Lower leg skin (tissue), 4 donors: ENCODE measurements around the gene MYADML2. TPM values are rescaled to one million over a fixed set of nuclear protein-coding genes. Genes with fewer than 3 reads are reported as not detected.

Source experiments
- DNase-seq, 2 donors: peaks; one replicate each; pipeline ENCODE4 v3.0.0-alpha.2; 2019; ENCODE audit warnings: low spot score in 2 of 2
- H3K4me3 ChIP-seq: fragments of 200-600 bp; sonication (generic); 2 replicates; pipeline ENCODE4 v1.5.1; 2017; ENCODE audit warnings: mild to moderate bottlenecking, low read depth; ENCODE audit not compliant: poor library complexity, severe bottlenecking
- CTCF ChIP-seq, 3 donors: fragments of 450-650 bp; IDR thresholded peaks; one replicate each; pipeline ENCODE4 v1.5.1; 2016; ENCODE audit warnings: antibody characterized with exemption in 3 of 3, mild to moderate bottlenecking in 3 of 3, moderate library complexity in 2 of 3
- POLR2A ChIP-seq, 2 donors: fragments of 450-650 bp; IDR thresholded peaks; one replicate each; pipeline ENCODE4 v1.6.1; 2016 to 2017; ENCODE audit warnings: antibody characterized with exemption in 2 of 2, mild to moderate bottlenecking in 1 of 2, moderate library complexity in 1 of 2
- WGBS, 2 donors: methylation state at CpG; one replicate each; pipeline ENCODE4 v1.1.5; 2018; 5-methylcytosine and 5-hydroxymethylcytosine counted together
- intact Hi-C: fragments of 100-400 bp; cut with DNase I; formaldehyde crosslinking; loops from one replicate; pipeline ENCODE4 v1.15.0; 2023; ENCODE audit warnings: low total_unique reads
- total RNA-seq, 4 donors: library from RNA; depleted of rRNA; stranded (reverse); fragments of >200 nt; gene quantifications; one replicate each; pipeline ENCODE4 v1.1.0, GENCODE V29; 2016

MYADML2 gene
- total RNA-seq, 4 donors from 2014 or later: not detected

GRCh38 chr17:81923302-81924260 lies 23.5 kb downstream of the MYADML2 start:
- TF ChIP-seq CTCF (IDR thresholded peaks at IDR 0.05) (no peak), POLR2A (IDR thresholded peaks at IDR 0.05) (no peak)
- no peak overlapping the region for H3K4me3 ChIP-seq
- intact Hi-C loops: no loop called here
- DNase-seq: no peak
- 25 to 26% methylated on average over 23 to 31 of the region's 32 CpGs for WGBS, 2 donors

GRCh38 chr17:81922566-81923301 lies 24.3 kb downstream of the MYADML2 start:
- intact Hi-C loops: no loop called here
- WGBS, 2 donors: 90% methylated on average over 51 to 52 of the region's 58 CpGs
- H3K4me3 ChIP-seq: no peak overlapping the region
- TF ChIP-seq POLR2A (IDR thresholded peaks at IDR 0.05) (no peak), CTCF (IDR thresholded peaks at IDR 0.05) (no peak)
- no peak for DNase-seq

GRCh38 chr17:81921996-81922565 lies 25.0 kb downstream of the MYADML2 start:
- WGBS, 2 donors: 91 to 93% methylated on average over 21 to 23 of the region's 23 CpGs
- no peak overlapping the region for H3K4me3 ChIP-seq
- intact Hi-C loops: no loop called here
- TF ChIP-seq POLR2A (IDR thresholded peaks at IDR 0.05) (no peak), CTCF (IDR thresholded peaks at IDR 0.05) (no peak)
- no peak for DNase-seq

GRCh38 chr17:81921537-81921862 lies 25.5 kb downstream of the MYADML2 start:
- no peak for DNase-seq
- H3K4me3 ChIP-seq: no peak overlapping the region
- WGBS, 2 donors: 87 to 94% methylated on average over 3 of the region's 3 CpGs
- intact Hi-C loops: no loop called here
- TF ChIP-seq POLR2A (IDR thresholded peaks at IDR 0.05): no peak
- TF ChIP-seq CTCF (IDR thresholded peaks at IDR 0.05): no peak

- no peak for DNase-seq
- 83 to 85% methylated on average over 31 to 33 of the region's 33 CpGs for WGBS, 2 donors
- TF ChIP-seq POLR2A (IDR thresholded peaks at IDR 0.05) (no peak), CTCF (IDR thresholded peaks at IDR 0.05) (no peak)
- H3K4me3 ChIP-seq: no peak overlapping the region
- intact Hi-C loops: no loop called here
These were observed 26.2 kb downstream of the MYADML2 start for GRCh38 chr17:81920612-81921536.
